Keratinocyte (primary cell): ENCODE measurements around the gene SZT2.

Experiments
- EZH2 ChIP-seq: IDR thresholded peaks from one replicate; pipeline ENCODE4 v1.6.1; 2012; ENCODE audit warnings: inconsistent platforms, mild to moderate bottlenecking, low read length, moderate library complexity
- TF ChIP-seq, protein P1 (sequence below), 3 experiments: IDR thresholded peaks in 1 of 3; conservative IDR thresholded peaks in 1 of 3; optimal IDR thresholded peaks in 1 of 3; 2 replicates in 2 of 3; 3 replicates in 1 of 3; pipeline versions ENCODE3 to v1.5.1; 2011; ENCODE audit warnings: low read length in 3 of 3, mild to moderate bottlenecking in 3 of 3, moderate library complexity in 2 of 3, control low read depth in 1 of 3, inconsistent platforms in 1 of 3; ENCODE audit not compliant: insufficient read depth in 2 of 3; ENCODE audit errors: extremely low read depth in 1 of 3

DNA sequence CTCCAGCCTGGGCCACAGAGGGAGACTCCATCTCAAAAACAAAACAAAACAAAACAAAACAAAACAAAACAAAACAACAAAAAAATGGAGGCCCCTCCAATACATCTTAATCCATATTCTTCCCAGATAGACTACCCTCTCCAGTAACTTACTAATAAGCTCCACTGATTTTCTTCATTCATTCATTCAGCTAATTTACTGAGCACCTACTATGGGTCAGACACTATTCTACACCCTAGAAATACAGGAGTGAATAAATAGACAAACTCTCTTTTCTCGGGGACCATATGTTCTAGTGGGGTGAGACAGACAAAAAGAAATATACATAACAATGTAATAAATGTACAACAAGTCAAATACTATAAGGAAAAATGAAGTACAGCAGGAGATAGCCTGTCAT is 38.7 kb upstream of the SZT2 start:
- TF ChIP-seq, protein P1, sequence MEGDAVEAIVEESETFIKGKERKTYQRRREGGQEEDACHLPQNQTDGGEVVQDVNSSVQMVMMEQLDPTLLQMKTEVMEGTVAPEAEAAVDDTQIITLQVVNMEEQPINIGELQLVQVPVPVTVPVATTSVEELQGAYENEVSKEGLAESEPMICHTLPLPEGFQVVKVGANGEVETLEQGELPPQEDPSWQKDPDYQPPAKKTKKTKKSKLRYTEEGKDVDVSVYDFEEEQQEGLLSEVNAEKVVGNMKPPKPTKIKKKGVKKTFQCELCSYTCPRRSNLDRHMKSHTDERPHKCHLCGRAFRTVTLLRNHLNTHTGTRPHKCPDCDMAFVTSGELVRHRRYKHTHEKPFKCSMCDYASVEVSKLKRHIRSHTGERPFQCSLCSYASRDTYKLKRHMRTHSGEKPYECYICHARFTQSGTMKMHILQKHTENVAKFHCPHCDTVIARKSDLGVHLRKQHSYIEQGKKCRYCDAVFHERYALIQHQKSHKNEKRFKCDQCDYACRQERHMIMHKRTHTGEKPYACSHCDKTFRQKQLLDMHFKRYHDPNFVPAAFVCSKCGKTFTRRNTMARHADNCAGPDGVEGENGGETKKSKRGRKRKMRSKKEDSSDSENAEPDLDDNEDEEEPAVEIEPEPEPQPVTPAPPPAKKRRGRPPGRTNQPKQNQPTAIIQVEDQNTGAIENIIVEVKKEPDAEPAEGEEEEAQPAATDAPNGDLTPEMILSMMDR (optimal IDR thresholded peaks at IDR 0.05 in 1 of 3, IDR thresholded peaks at IDR 0.05 in 1 of 3, conservative IDR thresholded peaks at IDR 0.05 in 1 of 3; ENCODE audit: extremely low read depth in 1 of 3, insufficient read depth in 2 of 3, low read length in 3 of 3), result no peak
- no peak for TF ChIP-seq EZH2
